Cardiac muscle cell (in vitro differentiated cells and primary cell): Measurements from ENCODE around the gene SOX5. TPM values are rescaled to one million over a fixed set of nuclear protein-coding genes. Genes with fewer than 3 reads are reported as not detected.

Experiments used
- DNase-seq, 2 donors: peaks; one replicate each; pipeline versions ENCODE4 v3.0.0 to v3.0.0-alpha.2; 2010 to 2017; ENCODE audit warnings: low read depth in 1 of 2, low spot score in 1 of 2
- H3K27ac ChIP-seq: fragments of 200-600 bp; sonication (generic); 2 replicates; pipeline ENCODE4 v1.5.1; 2016
- H3K27me3 ChIP-seq: fragments of 200-600 bp; sonication (generic); 2 replicates; pipeline ENCODE4 v1.6.0; 2016; ENCODE audit warnings: control low read depth
- H3K36me3 ChIP-seq: fragments of 200-600 bp; sonication (generic); 2 replicates; pipeline ENCODE4 v1.5.1; 2016; ENCODE audit warnings: control low read depth
- H3K4me1 ChIP-seq: fragments of 200-600 bp; sonication (generic); 2 replicates; pipeline ENCODE4 v1.8.1; 2017; ENCODE audit warnings: low read depth, mild to moderate bottlenecking, mixed run types
- H3K4me3 ChIP-seq: fragments of 200-600 bp; sonication (generic); 2 replicates; pipeline ENCODE4 v1.5.1; 2016; ENCODE audit warnings: mild to moderate bottlenecking
- H3K9me3 ChIP-seq: fragments of 200-600 bp; sonication (generic); 2 replicates; pipeline ENCODE4 v1.5.1; 2017; ENCODE audit warnings: low read depth, mild to moderate bottlenecking, control low read depth
- polyA plus RNA-seq: library from polyadenylated mRNA; unstranded; fragments of >200 nt; fragmentation: Nextera tagmentation; extraction: Ambion mirVana; gene quantifications from 2 replicates; pipeline ENCODE4 v1.2.1, GENCODE V29; 2016
- total RNA-seq: library from RNA; depleted of rRNA; stranded (reverse); fragments of >200 nt; gene quantifications from 2 replicates; pipeline ENCODE4 v1.2.3, GENCODE V29; 2016
- TF ChIP-seq, protein P1 (sequence below): IDR thresholded peaks from 2 replicates; pipeline ENCODE4 v1.5.1; 2012; ENCODE audit warnings: low read depth, mild to moderate bottlenecking, low read length

Gene SOX5
- total and polyA plus RNA-seq, 2 experiments from 2014 or later = 6.8 to 11.9 TPM

DNA sequence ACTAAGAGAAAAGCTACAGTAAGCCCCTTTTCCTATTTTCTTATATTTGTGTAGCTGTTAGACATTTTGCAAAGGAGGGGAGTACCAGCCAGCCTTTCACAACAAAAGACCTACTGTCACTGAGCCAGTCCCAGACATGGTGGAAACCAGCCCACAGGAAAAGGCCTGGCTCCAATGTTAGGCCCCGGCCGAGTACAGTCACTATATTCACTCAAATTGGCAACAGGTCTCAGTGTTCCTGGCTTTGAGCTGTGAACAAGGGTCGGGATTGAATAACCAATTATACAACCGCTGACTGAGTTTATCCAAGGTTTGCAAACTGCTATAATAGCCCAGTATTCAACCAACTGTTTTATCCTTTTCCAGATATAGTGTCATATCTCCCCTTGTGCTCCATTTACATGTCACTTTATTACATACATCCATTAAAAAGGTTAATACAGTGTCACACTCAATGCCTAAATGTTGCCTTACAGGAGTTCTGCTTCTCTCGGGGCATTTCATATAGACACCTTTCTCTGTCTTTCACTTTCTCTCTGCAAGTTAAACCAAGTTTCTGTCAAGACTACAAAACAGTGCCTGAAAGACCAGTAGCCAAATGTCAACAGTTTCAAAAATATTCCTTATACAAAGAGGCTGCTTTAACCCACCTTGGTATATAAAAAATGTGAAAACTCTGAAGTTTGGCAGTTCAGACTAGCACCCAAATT lies 178.1 kb downstream of the SOX5 start:
- peak in 1 of 2 donors; percentile 32 for DNase-seq
- TF ChIP-seq, protein P1, sequence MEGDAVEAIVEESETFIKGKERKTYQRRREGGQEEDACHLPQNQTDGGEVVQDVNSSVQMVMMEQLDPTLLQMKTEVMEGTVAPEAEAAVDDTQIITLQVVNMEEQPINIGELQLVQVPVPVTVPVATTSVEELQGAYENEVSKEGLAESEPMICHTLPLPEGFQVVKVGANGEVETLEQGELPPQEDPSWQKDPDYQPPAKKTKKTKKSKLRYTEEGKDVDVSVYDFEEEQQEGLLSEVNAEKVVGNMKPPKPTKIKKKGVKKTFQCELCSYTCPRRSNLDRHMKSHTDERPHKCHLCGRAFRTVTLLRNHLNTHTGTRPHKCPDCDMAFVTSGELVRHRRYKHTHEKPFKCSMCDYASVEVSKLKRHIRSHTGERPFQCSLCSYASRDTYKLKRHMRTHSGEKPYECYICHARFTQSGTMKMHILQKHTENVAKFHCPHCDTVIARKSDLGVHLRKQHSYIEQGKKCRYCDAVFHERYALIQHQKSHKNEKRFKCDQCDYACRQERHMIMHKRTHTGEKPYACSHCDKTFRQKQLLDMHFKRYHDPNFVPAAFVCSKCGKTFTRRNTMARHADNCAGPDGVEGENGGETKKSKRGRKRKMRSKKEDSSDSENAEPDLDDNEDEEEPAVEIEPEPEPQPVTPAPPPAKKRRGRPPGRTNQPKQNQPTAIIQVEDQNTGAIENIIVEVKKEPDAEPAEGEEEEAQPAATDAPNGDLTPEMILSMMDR = no peak
- no peaks in the 10 kb centered on the region for H3K27me3 ChIP-seq
- no peaks in the 10 kb centered on the region for H3K4me1 ChIP-seq
- no peaks in the 10 kb centered on the region for H3K36me3 ChIP-seq
- no peaks in the 10 kb centered on the region for H3K9me3 ChIP-seq
- H3K27ac ChIP-seq = no peak overlapping the region
- no peak overlapping the region for H3K4me3 ChIP-seq

DNA sequence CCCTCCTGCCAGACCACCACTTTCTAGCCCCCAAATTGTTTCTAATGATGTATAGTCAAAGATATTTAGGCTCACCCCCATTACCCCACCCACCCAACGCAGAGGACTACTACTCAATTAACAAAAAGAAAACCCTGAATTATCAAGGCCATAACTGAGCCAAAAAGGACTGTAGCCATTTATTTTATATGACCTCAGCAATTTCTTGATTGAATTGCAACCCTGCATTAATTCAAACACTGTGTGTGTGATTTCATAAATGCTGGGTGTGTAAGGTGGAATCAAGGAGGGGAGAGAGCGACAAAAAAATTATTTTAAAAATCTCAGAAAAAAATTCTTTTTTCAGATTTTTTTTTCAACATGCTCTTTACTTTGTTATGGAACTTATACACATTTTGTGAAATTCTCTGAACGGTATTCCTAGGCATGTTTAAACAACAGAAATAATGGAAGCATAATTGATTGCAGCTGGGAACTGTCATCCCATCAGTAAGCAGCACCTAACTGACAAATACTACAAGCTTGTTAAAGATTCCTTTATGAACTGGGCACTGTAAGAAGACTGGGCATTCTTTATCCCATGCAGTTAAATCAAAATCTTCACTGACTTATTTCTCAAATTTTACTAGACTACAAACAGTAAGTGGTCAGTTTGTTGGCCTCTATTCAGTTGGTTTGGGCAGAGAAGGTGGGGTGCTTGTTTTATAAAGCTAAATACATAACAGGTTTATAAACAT lies 179.1 kb downstream of the SOX5 start:
- H3K9me3 ChIP-seq = no peaks in the 10 kb centered on the region
- no peaks in the 10 kb centered on the region for H3K27me3 ChIP-seq
- H3K4me3 ChIP-seq = no peak overlapping the region
- TF ChIP-seq, protein P1 = no peak
- H3K27ac ChIP-seq = no peak overlapping the region
- H3K36me3 ChIP-seq = no peaks in the 10 kb centered on the region
- no peaks in the 10 kb centered on the region for H3K4me1 ChIP-seq
- no peak for DNase-seq

DNA sequence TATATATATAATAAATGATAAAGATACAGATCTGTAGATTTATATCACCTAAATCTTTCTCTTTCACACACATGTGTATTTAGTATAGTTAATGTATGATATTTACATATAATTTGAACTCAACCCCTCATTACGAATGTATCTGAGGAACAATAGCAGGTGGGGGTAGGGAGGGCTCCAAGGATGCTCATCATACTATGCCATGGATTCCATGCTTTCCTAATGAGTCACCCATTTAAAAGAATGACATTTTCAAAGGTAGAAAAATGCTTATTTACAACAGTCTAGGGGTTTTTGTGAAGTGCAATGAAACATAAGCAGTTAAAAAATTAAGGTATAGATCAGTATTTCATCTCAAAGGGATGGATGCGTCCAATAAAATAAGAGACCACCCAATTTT lies 181.6 kb downstream of the SOX5 start:
- Histone ChIP-seq H3K27me3 (no peaks in the 10 kb centered on the region), H3K4me3 (no peak overlapping the region), H3K36me3 (no peaks in the 10 kb centered on the region), H3K27ac (no peak overlapping the region), H3K4me1 (no peaks in the 10 kb centered on the region), H3K9me3 (no peaks in the 10 kb centered on the region)
- TF ChIP-seq, protein P1 = no peak
- DNase-seq = no peak

DNA sequence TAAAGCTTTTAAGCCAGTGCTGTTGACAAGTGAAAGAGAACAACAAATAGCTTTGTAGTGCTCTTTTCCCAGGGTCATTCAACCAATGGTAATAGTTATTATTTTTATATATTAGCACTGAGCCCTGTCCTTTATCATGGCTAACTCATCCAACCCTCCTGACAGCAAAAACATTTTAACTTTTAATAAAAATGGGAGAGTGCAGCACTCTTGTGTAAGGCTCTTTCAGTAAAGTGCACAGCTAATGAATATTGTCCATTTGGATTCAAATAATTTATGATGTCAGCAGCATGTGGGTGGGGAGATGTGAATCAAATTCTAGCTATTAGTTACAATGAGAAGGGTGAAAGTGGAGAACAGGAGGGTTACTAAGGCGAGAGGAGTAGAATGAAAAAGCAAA lies 185.7 kb downstream of the SOX5 start:
- H3K27me3 ChIP-seq = no peaks in the 10 kb centered on the region
- no peak overlapping the region for H3K27ac ChIP-seq

DNA sequence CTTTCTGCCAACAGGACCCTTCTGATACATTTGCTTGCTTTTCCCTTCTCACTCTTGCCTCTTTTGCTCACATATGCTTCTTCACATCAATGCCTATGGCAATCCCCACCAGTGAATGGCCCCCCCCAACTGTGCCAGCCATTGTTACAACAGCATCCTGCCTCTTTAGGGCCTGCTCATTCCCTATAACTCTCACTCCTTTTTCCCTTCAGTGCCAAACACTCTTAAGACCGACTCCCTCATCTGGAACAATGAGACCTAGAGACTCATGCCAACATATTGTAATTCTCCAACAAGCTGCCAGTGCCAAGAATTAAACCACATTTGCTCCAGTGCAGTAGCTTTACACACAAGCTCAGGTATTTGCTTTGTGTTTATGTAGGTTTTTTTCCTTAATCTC lies 189.0 kb downstream of the SOX5 start:
- Histone ChIP-seq H3K9me3 (no peaks in the 10 kb centered on the region), H3K4me3 (no peak overlapping the region), H3K27me3 (no peaks in the 10 kb centered on the region), H3K4me1 (peaks cover 20% of the 10 kb centered on the region), H3K27ac (no peak overlapping the region), H3K36me3 (no peaks in the 10 kb centered on the region)
- no peak for DNase-seq
- TF ChIP-seq, protein P1 = no peak

More for the DNA sequence above, 185.7 kb downstream of the SOX5 start:
- DNase-seq = no peak
- H3K4me3 ChIP-seq = no peak overlapping the region
- TF ChIP-seq, protein P1 = no peak
- H3K9me3 ChIP-seq = no peaks in the 10 kb centered on the region
- no peaks in the 10 kb centered on the region for H3K36me3 ChIP-seq
- no peaks in the 10 kb centered on the region for H3K4me1 ChIP-seq
